NCI-H748 (cell line): Measurements from ENCODE around the gene BMI1.
A peak's percentile ranks its signal among the peaks of the same experiment; 100 is the strongest.

ENCODE experiments used
- DNase-seq: peaks from one replicate; lab custom pipeline; 2025; ENCODE audit not compliant: unreplicated experiment; lab: John Stamatoyannopoulos, UW

Gene BMI1

DNA sequence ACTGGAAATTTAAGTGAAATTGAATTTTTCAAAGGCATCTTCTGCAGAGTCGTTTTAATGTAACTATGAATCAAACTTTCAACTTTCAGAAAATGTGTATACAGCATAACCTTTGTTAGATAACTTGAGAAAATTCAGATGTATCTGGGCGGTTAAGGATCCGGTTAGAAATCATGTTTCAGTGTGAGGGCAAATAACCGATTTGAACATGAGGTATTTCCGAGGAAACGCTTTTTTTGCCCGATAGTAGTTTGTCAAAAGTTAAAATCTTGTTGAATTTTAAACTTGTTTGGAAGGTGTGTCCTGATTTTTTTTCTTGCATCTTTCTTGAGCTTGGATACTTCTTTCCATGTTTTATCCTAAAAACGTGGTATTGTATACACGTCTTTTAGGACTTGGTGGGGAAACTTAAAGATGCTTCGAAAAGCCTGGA lies 1.3 kb upstream of the BMI1 start:
- DNase-seq, result no peak

DNA sequence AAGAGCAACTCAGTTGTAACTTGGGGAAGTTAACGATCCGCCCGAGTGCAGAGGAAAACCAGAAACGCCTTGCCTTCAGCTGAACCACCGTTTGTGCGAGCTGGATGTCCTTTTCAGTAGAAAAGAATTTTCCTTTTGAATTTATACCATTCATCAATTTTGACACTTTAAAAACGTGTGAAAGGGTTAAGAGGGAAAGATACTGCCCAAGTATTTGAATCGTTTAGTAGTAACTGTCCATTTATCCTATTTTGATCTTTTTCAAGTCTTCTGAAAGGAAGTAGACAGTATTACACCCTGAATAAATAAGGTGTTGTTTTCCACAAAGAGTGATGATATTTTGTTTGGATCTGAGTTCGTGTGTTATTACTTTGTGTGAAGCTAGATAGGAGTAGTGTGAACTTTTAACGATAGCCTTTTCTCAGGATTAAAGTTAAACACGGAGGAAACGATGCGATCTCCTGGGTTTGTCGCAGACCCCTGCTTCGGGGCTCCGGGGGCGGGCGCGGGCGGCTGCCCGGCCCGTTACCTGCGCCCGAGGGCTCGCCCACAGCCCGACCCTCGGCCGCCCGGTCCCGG lies 830 bp upstream of the BMI1 start:
- DNase-seq, result peak; percentile 4

DNA sequence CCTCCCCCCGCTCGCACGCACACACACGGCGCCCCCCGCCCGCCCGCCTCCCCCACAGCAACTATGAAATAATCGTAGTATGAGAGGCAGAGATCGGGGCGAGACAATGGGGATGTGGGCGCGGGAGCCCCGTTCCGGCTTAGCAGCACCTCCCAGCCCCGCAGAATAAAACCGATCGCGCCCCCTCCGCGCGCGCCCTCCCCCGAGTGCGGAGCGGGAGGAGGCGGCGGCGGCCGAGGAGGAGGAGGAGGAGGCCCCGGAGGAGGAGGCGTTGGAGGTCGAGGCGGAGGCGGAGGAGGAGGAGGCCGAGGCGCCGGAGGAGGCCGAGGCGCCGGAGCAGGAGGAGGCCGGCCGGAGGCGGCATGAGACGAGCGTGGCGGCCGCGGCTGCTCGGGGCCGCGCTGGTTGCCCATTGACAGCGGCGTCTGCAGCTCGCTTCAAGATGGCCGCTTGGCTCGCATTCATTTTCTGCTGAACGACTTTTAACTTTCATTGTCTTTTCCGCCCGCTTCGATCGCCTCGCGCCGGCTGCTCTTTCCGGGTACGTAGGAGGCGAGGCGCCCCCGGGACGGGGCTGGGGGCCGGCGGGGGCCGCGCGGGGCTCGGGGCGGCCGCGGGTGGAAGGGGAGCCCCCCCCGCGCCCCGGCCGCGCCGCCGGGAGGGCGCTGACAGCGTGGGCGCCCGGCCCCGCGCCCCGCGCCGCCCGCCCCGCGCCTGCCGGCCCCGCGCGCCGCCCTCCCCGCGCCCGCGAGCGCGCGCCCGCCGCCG lies 441 bp downstream of the BMI1 start:
- peak; percentile 70 for DNase-seq

DNA sequence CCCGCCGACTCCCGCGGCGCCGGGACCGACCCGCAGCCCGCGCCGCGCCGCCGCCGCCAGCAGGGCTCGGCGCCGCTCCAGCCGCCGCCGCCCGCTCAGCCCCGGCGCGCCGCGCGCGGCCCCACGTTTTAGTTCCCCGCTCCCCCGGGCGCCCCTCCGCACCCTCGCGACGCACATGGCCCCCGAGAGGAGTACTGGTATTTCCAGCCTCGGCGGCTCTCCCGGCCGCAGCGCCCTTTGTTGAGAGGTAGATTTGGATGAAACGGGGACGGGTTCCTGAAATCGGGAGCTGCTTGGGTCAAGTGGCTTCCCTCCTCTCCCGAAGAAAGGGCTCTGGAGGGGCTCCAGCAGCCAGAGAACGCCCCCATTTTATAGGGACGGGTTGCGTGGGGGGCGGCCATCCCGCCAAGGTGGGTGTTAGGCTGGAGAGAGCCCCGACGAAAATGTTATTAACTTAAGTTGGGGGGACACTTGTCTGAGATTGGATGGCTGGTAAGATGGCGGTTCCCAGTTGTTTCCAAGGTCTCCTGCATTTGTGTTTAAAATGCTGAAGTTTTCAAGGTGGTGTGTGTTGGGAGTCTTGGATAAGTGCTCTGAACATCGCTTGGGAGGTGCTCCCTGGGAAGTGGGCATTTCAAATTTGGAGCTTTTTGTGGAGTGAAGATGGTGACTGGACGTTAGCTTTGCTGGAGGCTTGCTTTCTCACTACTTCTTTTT lies 1.2 kb downstream of the BMI1 start:
- peak; percentile 17 for DNase-seq

DNA sequence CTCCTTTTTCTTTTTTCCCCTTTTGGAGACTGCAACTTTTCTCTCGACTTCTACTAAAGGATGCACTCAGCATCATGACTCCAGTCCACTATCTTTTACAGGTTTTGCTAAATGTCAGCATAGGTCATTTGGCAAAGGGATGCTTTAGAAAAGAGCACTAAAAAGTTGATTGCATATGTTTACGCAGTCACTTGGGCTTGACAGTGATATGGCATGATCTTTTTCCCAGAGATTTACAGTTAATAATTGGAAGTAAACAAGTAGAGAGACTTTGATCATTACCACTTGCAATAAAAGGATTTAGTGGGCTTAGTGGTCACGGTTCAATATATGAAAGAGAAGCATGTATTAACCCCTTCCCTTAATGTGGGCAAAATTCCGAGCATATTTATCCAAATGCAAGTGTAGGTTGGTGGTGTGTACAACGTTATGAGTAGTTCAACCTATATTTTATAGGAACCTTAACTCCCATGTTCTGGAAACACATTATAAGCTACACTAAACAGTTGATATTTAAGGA lies 1.8 kb downstream of the BMI1 start:
- no peak for DNase-seq

DNA sequence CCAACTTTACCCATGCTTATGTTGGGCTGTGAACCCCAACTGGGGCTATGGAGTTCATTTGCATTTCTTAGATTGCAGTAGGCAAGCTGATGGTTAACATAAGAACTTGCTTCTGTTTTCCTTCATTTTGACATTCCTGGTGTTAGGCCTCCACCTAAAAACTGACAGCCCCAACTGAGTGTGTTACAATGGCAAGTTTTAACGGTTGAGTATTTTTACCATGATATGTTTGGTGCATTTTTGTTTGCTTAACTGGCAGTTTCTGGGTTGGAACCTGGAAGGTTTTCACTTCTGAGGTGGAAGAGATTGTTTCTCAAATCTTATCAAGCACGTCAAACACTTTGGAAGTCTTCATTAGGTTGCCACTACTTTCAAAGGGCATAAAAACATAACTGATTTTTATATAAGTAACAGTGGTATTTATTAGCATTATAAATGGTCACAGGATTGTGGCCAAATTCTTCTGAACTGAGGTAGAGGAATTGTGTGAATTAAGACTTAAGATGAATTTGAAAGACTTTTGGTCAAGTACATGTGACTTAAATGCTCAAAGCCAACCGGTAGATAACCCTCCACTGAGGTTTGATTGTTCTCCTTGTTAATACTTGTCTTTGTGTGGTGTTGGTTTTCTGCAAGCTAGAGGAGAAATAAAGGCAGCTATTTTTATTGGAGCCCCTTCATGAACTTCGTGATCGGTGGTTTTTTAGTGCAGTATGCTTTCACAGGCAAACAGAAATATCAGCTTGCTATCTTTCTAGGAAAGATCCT lies 2.8 kb downstream of the BMI1 start:
- DNase-seq, result no peak

DNA sequence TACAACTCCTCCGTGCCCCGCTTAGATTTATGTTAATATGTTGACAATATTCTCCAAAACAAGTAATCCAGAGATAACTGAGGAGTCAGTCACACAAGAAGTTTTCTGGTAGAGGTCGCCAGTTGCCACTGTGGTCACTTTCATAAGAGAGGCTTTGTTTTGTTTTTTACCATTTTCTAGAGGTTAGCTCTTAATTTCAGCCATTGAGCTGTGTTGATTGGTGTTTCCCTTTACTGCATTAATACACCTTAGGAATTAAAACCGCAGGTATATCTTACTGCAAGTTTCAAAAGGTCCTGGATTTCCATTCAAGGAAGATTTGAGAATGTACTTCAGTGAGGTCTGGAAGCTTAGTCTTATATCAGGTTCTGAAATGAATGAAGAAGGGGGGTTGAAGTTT lies 3.5 kb downstream of the BMI1 start:
- DNase-seq, result no peak

DNA sequence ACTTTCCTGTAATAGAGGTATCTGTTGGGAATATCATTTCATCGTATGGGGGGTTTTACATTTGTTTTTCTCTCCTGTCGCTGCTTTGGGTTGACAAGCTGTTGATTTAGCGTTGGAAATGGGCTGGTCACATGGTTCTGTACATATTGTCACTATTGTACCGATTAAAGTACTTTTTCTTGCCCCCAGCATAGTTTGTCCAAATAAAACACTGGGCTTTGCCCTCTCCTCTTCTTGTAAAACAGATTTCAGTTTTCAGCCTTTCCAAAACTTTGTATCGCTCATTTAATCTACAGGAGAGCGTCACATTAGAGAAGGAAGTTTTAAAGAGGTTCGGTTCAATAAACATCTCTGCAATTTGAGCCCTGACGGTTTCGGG lies 4.0 kb downstream of the BMI1 start:
- DNase-seq, result no peak

DNA sequence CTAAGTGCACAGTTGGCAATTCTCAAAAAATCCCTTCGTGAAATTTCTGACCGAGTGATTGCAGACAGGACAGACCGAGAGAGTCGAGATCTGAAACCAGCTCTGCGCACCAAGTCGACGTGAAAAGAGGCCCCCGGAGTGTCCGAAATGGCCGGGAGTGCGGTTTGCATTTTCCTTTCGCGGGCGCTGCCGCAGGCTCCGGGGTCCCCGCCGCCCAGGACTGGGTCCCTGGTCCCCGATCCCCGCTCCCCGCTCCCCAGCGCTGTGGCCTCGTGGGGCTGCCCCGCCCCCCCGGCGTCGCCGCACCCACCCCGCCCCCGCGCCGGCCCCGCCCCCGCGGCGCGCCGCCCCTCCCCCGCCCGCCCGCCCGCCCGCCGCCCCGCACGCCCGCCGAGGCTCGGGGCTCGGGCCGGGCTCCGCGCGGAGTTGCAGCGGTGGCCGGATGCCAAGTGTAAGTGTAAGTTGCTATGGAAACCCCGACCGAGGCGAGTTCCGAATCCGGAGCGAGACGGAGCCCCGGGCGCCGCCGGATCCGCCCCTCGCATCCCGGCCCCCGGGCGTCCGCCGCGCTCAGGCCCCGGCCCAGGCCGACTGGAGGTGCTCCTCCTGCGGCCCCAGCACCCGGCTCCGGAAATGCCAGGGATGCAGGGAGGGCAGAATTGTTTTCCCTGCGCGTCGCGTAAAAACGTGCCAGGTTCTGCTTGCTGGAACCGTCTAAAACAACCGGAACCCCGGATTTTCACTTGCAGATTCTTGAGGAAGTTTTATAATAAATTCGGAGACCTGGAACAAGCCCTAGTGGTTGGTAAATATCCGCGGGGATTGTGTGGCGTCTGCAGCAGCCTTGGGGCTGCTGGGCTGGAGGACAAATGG lies 4.6 kb downstream of the BMI1 start:
- DNase-seq, result peak; percentile 87

DNA sequence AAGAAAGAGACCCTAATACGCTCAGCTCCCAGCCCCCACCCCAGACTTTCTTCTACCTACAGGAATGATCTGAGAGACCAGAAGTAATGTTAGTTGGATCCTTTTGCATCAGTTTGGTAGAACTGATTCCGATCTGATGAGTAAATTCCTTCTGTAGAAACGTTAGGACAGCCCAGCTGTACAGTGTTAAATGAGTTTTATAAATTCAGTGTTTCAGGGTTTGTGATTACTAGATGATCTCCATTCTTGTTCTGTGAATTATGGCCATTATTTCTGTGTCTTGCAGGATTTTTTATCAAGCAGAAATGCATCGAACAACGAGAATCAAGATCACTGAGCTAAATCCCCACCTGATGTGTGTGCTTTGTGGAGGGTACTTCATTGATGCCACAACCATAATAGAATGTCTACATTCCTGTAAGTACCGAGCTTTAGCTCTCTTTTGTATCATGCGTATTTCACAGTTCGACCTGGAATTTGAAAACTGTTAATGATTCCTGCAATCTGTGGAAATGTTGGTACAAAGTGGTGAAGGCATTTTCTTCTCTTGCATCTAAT lies 5.3 kb downstream of the BMI1 start:
- DNase-seq, result no peak

DNA sequence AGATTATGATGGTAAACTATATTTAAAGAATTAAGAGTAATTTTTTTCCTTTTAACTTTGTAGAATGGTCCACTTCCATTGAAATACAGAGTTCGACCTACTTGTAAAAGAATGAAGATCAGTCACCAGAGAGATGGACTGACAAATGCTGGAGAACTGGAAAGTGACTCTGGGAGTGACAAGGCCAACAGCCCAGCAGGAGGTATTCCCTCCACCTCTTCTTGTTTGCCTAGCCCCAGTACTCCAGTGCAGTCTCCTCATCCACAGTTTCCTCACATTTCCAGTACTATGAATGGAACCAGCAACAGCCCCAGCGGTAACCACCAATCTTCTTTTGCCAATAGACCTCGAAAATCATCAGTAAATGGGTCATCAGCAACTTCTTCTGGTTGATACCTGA lies 8.3 kb downstream of the BMI1 start:
- no peak for DNase-seq

DNA sequence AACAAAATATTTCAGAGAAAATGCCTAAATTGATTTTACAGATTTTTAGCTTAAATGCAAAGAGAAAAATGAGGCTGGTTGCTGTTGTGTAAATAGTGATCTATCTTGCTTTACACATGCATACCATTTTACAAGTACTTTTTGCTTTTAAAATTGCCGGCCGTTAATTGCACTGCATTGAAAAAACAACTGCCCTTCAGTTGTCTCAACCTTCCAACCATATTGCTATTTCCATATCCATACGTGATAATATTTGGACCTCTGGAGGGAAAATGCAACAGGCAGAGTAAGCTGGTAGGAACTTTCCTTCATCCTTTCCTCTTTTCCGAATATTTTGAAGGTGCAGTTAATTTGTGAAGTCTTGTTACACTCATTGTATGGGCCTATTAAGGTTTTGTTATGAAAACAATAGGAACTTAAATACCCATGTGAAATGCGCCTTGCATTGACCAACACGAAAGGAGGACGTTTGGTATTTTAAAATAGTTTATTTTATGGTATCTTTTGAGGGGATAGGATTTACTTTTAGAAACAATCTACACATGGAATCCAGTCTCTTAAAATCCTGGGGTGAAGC lies 11.3 kb downstream of the BMI1 start:
- no peak for DNase-seq

DNA sequence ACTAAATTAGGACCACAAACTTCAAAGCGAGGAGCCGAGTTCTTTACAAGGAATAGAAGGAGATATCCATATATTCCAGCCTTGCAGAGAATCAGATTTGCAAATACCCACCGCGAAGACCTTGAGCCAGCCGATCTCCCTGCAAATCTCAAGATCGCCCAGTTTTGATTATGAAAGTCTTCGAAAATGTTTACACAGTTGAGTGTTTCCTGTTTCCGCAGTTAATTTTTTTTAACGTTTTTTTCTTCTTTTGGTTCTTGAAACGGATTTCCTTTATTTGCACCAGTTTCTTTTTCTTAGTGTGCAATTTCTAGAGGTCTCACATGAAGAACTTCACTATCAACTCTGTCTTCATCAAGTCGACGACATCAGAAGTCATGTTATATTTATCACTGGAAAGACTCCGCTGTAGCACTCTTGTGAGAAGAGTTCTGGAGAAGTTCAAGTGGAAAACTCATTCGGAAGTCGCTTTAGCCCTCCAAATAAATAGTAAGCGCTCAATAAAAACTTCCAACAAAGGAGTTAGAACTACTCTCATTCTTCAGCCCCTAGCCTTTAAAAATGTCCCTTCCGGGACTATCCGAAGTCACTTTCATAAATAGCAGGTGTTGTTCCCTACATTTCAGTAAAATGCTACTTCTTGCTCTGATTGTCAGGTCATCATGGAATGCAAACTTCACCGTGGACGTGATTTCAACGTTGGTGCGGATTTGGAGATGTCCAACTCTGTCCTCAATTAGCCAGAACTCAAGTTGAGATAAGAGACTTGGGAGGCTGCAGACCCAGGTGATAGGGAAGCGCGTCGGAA lies 12.5 kb downstream of the BMI1 start:
- no peak for DNase-seq

DNA sequence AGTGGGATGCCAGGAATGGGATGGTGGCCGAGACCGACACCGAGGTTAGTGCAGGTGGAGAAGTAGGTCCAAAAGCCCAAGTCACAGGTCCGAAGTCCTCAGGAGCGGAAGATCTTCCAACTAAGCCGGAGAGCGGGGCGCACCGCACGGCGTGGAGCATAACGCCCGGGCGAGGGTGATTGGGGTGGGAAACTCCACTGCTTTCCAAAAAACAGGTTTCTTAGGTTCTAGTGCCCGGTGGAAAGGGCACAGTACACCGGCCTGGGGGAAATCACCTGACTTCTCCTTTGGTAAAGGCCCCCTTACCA lies 13.0 kb downstream of the BMI1 start:
- no peak for DNase-seq

DNA sequence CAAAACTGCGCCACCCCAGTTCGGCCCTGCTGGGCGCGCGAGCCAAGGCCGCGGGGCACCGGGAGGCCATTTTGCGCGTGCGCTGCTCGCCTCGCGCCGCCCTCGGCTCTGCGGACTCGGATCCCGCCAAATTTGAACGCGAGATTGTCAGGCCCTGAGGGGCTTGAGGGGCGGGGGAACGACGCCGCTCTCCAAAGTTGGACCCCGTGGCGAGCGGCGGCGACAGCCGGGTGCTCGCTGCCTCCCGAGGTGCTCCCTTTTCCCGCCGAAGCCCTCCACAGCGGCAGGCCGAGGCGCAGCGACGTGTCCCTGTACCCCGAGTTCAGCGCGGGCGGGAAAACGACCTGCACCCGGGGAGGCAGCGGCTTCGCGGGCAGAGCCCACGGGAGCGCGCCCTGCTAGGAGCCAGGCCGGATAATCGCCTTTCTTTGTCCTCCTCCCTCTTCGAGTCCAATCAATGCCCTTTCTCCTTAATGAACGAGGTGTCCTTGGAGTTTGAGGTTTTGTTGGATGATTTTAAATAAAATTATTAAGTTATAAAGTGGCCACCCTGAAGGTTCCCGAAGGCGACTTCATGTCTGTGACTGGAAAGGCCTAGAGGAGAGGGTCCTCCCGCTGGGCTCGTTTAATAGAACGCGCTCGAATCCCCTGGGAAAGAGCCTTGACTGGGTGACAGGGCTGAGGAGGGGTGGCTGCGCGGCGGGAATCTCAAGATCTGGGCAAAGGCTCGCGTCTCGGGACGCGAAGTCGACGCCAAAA lies 13.7 kb downstream of the BMI1 start:
- DNase-seq, result no peak

DNA sequence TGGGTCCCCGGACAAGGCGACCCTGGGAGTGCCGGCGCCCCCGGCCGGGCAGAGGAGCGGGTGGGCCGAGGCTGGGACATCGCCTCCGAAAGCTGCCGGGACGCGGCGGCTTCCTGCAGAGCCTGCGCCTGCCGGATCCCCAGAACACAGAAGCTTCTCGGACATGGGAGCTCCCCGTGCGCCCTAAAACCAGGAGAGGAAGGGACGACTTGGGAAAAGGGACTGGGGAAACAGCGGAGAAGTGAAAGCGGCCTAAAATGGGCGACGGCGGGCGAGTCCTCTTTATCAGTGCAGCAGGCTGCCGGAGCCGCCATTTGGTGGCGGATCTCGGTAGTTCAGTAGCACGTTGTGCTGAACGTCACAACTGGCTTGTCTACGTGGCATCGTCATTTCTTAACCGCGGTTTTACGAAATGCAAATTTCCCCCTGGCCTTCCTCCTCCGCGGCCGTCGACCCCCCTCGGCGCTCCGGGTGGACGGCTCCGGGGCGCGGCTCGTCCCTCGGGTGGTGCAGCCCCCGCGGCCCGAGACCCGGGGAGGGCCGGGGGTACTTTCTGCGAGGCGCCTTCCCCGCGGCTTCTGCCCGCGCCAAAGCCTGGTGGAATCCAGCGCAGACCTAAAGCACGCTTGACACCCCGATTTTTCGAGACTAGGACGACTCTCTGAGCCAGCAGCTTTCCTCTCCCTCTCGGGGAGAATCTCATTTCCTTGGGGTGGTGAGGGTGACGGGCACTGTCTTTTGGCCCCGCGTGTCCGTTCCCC lies 14.5 kb downstream of the BMI1 start:
- no peak for DNase-seq

DNA sequence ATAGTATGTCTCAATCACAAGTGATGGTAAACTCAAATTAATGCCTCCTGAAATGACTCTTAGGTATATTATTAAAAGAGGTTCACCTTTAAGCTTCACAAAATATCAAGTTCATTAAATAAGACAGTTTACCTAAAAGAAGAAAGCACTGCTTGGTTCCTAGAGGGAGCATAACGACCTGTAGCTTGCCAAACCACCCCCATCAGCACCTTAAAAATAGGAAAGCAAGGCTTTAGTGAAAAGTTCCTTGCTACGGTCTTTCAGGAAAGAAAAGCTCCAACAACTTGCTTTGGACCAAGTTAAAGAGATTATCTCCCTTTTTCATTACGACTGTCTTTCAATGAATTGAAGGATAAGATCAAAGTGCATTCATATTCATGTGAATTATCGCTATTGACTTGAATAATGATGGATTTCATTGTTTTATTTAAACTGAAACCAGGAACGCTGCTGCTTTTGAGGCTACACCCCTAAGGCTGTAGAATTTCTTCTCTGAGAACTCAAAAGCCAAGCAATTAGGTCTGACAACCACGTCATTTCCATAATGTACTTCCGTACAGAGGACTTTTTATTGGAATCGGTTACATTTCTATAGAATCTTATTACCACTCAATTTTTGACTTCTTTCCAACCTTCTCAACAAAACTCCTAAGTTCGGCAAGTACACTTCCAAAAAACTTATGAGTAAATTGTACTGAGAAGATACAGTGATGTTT lies 17.4 kb downstream of the BMI1 start:
- DNase-seq, result no peak
